ENCODE results near the gene ENTPD5. TPM values are rescaled to one million over a fixed set of nuclear protein-coding genes. Genes with fewer than 3 reads are reported as not detected.
A peak's percentile ranks its signal among the peaks of the same experiment; 100 is the strongest.
"Not testable (repeated sequence)": the region's sequence is repeated elsewhere in the genome, so short reads cannot be mapped to it uniquely, and the experiment has no call there.

ENTPD5 gene
- total RNA-seq, 1 donor from 2014 or later: 5.6 TPM

DNA sequence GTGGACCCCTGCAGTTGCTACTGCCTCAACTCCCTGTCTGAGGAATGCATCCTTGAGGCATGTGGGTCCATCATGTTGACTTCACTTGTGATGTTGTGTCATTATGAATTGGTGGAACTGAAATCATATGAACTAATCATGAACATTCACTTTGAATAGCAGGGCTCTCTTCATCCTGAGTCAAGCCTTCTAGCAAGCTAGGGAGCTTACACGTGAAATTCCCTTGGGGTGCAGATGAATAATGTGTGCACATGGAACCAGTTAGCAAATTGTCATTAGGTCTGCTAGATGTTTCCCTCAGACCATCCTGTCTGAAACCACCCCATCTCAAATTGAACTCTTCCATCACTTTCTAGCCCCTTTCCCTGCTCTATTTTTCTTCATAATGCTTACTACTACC, 65.4 kb downstream of the ENTPD5 start:
- DNase-seq (no peak), ATAC-seq (ENCODE audit: poor library complexity) (no peak)
- intact Hi-C loops (cut with DNase I): no loop called here

DNA sequence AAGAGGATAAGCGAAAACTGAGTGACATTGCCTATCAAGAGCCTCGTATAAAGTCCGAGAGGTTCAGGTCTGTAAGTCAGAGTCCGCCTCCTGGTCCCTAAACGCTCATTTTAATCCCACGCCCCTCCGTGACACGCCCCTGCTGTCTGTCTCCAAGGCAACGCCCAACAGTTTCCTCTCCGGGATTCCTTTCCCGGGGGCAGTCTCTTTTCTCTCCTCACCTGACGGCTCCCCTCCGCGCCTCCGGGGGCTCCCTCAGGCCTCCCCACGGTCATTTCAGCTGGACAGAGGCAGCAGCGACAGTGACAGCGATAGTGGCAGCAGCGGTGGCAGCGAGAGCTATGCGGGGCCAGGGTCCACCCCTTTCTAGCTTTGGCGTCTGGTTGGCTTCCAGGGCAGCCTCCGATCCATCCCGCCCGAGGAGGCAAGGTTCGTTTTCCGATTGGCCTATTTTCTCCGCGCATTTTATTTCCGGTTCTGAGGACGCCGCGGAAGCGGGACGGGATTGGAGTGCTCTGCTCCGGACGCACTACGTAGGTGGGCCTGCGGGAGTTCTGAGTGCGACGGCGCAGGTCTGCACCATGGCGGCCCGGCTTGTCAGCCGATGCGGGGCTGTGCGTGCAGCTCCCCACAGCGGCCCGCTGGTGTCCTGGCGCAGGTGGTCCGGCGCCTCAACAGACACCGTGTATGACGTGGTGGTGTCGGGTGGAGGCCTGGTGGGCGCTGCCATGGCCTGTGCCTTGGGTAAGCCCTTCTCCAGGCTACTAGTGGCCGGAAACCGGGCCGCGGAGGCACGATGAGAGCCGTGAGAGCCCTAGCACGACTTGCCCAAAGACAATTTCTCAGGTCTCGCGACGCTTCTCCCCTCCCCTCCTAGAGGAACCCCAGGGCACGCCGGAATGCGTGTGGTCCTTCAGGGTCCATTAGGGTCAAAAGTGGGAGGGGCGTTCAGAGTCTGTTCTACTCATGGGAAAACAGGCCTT, 69.0 kb downstream of the ENTPD5 start, which contains the start of the genes COQ6 and FAM161B:
COQ6 (plus strand) TSS at position 551 of the 983 bp plus-strand sequence; CDS start at position 582, 31 bp downstream.
FAM161B (minus strand) TSS at position 343 of the 983 bp plus-strand sequence; CDS start at position 275, 68 bp downstream.
- intact Hi-C loops (cut with DNase I): no loop called here
- peak; percentile 96 for DNase-seq
- peak; percentile 98 for ATAC-seq (ENCODE audit: poor library complexity)

DNA sequence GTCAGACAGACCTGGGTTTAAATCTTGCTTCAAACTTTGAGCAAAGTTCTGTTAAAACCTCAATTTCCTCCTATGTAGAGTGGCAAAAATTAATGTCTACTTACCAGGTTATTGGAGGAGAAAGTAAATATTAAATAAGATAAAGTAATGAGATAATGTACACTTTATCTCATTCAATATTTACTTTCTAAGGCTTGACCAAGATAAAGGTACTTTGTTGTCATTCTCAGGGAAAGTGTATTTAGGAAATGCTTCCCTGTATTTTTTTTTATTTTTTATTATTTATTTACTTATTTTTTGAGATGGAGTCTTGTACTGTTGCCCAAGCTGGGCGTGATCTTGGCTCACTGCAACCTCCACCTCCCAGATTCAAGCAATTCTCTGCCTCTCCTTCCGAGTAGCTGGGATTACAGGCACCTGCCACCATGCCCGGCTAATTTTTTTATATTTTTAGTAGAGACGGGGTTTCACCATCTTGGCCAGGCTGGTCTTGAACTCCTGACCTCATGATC, 73.9 kb downstream of the ENTPD5 start:
- DNase-seq (no peak), ATAC-seq (ENCODE audit: poor library complexity) (no peak)
- intact Hi-C loops (cut with DNase I): no loop called here

DNA sequence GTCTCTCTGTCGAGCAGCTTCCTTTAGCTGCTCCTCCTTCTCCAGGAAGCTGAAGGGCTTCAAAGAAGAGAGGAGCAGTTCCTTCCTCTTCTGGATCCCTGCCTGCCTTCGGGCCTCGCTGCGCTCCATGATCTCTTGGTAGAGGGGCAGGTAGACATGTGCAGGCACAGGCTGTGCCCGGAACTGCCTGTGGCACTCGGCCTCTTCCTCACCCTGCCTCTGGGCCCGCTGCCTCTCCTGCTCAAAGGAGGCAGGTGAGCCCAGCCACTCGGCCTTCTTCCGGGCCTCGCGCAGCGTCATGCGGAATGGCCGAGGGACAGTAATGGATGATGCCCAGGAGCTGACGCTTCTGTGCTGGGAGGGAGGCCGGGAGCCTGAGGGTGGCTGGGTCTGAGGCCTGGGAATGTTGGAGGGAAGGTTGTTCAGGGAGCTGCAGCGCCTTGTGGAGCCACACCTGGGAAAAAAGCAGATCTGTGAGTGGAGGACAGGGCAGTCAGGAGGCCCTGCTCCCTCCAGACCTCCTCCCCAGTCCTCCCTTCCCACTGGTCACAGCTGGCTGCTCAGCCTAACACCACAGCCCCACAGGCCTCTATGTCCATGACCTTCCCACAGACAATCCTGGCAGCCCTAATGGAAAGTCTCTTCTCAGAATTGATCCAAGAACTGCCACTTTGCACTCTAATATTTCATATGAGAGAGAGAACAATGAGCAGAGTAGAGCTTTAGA, 74.5 kb downstream of the ENTPD5 start:
- intact Hi-C loops (cut with DNase I): no loop called here

DNA sequence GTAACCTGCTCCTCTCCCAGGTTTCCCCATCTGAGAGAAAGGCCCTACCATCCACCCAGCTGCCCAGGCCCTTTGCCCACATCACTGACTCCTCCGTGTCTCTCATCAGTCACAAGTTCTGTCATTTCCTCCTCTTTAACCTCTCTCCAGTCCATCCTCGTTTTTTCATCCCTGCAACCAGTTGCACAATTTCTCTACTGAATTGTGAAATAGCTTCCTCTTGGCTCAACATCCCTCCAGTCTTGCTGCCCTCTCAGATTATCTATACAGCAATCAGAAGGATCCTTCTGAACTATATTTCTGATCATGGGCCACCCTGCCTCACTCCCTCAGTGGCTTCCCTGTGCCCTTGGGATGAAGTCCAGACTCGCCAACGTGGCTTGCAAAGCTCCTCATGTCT, 76.0 kb downstream of the ENTPD5 start:
- ATAC-seq (ENCODE audit: poor library complexity) (peak; percentile 80), DNase-seq (no peak)
- intact Hi-C loops (cut with DNase I): no loop called here

More for the DNA sequence above, 74.5 kb downstream of the ENTPD5 start:
- DNase-seq (no peak), ATAC-seq (ENCODE audit: poor library complexity) (no peak)

- ATAC-seq (ENCODE audit: poor library complexity) (no peak), DNase-seq (no peak)
- intact Hi-C loops (cut with DNase I): no loop called here
Measured at GRCh38 chr14:73942180-73942579, 76.9 kb downstream of the ENTPD5 start.

- ATAC-seq (ENCODE audit: poor library complexity) (no peak), DNase-seq (no peak)
- intact Hi-C loops (cut with DNase I): no loop called here
Measured at GRCh38 chr14:73937012-73937411, 82.1 kb downstream of the ENTPD5 start.

DNA sequence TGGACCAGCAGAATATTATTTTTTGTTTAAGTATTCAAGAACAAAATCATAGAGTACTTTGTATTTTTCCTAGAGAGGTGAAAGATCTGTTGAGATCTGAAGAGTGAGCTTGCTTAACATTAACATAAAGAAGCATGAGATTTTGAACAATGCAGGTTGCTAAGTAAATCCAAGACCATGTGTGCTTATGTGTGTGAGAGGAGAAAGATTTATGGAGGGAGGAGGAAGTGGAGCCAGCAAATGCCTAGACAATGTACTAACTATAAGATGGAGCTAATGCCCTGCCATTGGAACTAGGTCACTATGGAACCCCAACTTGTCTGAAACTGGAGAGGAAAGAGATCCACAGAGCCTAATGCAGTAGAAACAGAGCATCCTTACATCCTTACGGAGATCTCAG, 82.5 kb downstream of the ENTPD5 start:
- ATAC-seq (ENCODE audit: poor library complexity): no peak
- no peak for DNase-seq
- intact Hi-C loops (cut with DNase I): no loop called here

GRCh38 chr14:73935666-73936065, 83.4 kb downstream of the ENTPD5 start:
- DNase-seq (no peak), ATAC-seq (ENCODE audit: poor library complexity) (no peak)
- intact Hi-C loops (cut with DNase I): no loop called here

- ATAC-seq (ENCODE audit: poor library complexity) (no peak), DNase-seq (no peak)
- intact Hi-C loops (cut with DNase I): no loop called here
Measured at GRCh38 chr14:73924337-73924736, 94.8 kb downstream of the ENTPD5 start.

DNA sequence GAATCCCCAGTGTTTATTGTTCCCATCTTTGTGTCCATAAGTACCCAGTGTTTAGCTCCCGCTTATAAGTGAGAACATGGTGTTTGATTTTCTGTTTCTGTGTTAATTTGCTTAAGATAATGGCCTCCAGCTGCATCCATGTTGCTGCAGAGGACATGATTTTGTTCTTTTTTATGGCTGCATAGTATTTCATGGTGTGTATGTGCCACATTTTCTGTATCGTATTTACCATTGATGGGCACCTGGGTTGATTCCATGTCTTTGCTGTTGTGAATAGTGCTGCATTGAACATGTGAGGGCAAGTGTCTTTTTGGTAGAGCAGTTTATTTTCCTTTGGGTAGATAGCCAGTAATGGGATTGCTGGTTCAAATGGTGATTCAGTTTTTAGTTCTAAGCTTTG, 99.6 kb downstream of the ENTPD5 start:
- ATAC-seq (ENCODE audit: poor library complexity); intact Hi-C loops (cut with DNase I); DNase-seq: not testable (repeated sequence)

- intact Hi-C loops (cut with DNase I): no loop called here
- ATAC-seq (ENCODE audit: poor library complexity) (no peak), DNase-seq (no peak)
Measured at GRCh38 chr14:73916324-73916723, 102.8 kb downstream of the ENTPD5 start.

- DNase-seq: no peak
- no peak for ATAC-seq (ENCODE audit: poor library complexity)
- intact Hi-C loops (cut with DNase I): no loop called here
Measured at GRCh38 chr14:73913256-73913655, 105.8 kb downstream of the ENTPD5 start.

DNA sequence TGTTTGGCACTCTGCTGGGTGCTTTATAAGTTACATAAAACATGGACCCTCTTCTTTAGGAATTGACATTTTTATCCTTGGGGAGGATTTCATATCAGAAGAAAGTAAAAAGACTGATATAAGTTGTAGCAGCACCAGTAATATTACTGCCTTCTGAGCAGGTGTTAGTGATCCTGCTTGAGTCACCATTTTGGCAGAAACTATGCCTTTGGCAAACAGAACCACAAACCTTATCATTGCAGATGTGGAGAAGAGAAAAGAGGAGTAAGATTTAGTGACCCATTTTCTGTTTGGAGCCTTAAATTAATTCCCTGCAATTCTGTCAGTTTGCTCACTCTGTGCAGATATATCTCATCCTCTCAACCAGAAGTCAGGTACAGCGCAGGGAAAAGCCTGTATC, 109.4 kb downstream of the ENTPD5 start:
- intact Hi-C loops (cut with DNase I): no loop called here
- DNase-seq (no peak), ATAC-seq (ENCODE audit: poor library complexity) (no peak)

Other genes with a start within 250 kb of the ENTPD5 start
- gene PTGR2, start 167.5 kb downstream of the ENTPD5 start, total RNA-seq: 35.7 TPM
- 14.7 TPM for gene ZNF410, start 132.4 kb downstream of the ENTPD5 start, total RNA-seq
- 4.1 TPM for gene FAM161B, start 69.2 kb downstream of the ENTPD5 start, total RNA-seq
- gene COQ6, start 69.0 kb downstream of the ENTPD5 start, total RNA-seq: 49.9 TPM
- 2.3 TPM for gene BBOF1, start 61 bp upstream of the ENTPD5 start, total RNA-seq
- 56.9 TPM for gene ALDH6A1, start 65.2 kb upstream of the ENTPD5 start, total RNA-seq
- 5.6 TPM for gene LIN52, start 65.7 kb upstream of the ENTPD5 start, total RNA-seq
- gene VSX2, start 220.2 kb upstream of the ENTPD5 start, total RNA-seq: not detected

Data from Right ventricle myocardium superior (tissue), 1 donor.